ENCODE measurements around the gene SH2D2A. TPM values are rescaled to one million over a fixed set of nuclear protein-coding genes. Genes with fewer than 3 reads are reported as not detected.

The SH2D2A gene
- total RNA-seq, 2 experiments from 2014 or later, result 2.1 to 5.8 TPM

DNA sequence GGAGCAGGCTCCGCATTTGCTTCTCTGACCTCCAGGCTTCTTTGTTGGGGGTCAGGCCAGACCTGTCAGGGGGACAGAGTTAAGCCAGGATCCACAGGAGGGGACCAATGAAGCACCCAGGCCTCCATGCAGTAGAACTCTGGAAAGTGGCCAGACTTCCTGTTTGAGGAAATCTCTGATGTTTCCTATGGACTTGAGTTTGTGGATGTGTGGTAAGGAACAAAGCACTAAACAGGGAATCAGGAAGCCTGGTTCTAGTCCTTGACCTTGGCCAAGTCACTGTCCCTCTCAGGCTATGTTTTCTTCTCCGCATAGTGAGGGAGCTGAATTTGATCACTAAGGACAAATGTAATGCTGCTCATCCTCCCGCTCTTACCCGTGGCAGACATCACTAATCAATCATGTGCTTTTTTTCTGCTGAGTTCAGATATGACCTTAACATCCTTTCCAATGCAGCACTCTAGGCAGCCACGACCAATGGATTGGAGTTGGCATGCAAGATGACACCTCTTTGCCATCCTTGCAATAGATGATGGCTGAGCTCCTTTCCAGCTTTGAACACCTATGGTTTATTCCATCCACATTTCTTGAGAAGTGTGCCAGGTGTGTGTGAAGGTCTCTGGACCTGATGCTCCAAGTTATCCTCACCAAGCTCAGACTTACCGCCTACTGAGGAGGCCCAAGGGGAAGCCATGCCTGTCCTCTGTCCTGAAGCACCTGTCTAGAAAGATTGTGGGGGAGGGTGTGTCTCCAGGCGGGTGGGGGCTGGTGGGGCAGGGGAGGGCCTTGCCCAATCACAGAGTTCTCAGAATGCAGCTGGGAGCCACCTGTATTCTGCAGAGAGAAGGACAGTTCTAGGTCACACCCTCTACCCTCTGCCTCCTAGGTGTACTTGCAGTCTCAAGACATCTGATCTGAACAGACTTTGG, 9.9 kb downstream of the SH2D2A start:
- H3K27ac ChIP-seq (ENCODE audit: low read depth, low read length, poor library complexity, severe bottlenecking), result no peak overlapping the region
- no peaks in the 10 kb centered on the region for H3K9me2 ChIP-seq (ENCODE audit: insufficient read depth, low read length)
- POLR2A ChIA-PET, result no interaction called here
- H3K9me3 ChIP-seq (ENCODE audit: low read length), result no peaks in the 10 kb centered on the region
- no peak overlapping the region for H2AFZ ChIP-seq (ENCODE audit: low read length)
- no peak overlapping the region for H3K4me3 ChIP-seq (ENCODE audit: low read depth, low read length, poor library complexity, severe bottlenecking)
- CTCF ChIA-PET (ENCODE audit: unreplicated experiment), result interaction anchor here (0.6 kb wide), 1 partner anchor 31 kb away, joined by 3 read pairs; no protein-coding TSS in a partner anchor
- no peaks in the 10 kb centered on the region for H4K20me1 ChIP-seq (ENCODE audit: insufficient read depth, low read length)
- peaks cover 5% of the 10 kb centered on the region for H3K36me3 ChIP-seq (ENCODE audit: insufficient read depth, low read length)
- TF ChIP-seq, protein P1, sequence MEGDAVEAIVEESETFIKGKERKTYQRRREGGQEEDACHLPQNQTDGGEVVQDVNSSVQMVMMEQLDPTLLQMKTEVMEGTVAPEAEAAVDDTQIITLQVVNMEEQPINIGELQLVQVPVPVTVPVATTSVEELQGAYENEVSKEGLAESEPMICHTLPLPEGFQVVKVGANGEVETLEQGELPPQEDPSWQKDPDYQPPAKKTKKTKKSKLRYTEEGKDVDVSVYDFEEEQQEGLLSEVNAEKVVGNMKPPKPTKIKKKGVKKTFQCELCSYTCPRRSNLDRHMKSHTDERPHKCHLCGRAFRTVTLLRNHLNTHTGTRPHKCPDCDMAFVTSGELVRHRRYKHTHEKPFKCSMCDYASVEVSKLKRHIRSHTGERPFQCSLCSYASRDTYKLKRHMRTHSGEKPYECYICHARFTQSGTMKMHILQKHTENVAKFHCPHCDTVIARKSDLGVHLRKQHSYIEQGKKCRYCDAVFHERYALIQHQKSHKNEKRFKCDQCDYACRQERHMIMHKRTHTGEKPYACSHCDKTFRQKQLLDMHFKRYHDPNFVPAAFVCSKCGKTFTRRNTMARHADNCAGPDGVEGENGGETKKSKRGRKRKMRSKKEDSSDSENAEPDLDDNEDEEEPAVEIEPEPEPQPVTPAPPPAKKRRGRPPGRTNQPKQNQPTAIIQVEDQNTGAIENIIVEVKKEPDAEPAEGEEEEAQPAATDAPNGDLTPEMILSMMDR (conservative IDR thresholded peaks at IDR 0.05; ENCODE audit: low read length), result no peak
- no peak for TF ChIP-seq EZH2phosphoT487 (IDR thresholded peaks at IDR 0.05; ENCODE audit: borderline replicate concordance, low read depth, low read length)
- H3K4me2 ChIP-seq (ENCODE audit: low read length), result no peak overlapping the region
- no TSS peak for BruUV-seq (replicated peaks)
- intact Hi-C loops (cut with micrococcal nuclease; ENCODE audit: unreplicated experiment), result no loop called here
- H3K79me2 ChIP-seq (ENCODE audit: insufficient read depth, low read depth, low read length), result no peaks in the 10 kb centered on the region
- peaks cover 6% of the 10 kb centered on the region for H3K4me1 ChIP-seq (ENCODE audit: insufficient read depth, low read length, poor library complexity, severe bottlenecking)
- no peak for DNase-seq (ENCODE audit: low spot score)

DNA sequence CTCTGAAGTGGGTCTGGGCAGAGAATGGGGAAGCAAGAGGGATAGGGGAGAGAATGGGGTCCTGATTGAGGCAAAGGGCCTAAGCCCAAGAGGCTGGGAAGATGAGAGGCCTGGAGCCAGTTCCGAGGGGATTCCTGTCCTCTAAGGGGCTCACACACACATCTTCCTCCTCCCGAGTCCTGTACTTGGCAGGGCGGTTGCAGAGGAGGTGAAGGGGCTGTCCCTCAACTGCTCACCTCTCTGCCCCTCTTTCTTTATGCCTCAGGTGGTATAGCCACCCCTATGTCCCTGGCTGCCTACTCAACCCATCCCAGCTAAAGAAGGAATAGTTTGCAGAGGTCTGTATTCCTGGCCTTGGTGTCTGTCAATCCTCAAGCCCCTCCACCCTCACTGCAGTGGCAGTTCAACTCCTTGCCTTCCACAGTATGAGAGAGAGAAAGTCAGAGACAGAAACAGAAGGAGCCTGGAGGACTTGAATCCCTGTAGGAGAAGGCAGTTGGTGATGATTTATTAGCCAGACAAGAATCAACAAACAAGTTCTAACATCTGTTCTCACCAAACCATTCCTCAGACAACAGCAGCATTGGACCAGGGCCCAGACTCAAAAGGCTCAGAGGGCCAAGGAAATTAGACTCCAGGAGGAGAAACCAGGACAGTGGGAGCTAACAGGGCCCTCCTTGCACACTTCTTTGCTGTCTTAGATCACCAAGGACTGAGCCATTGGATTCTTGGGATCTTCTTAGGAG, 10.7 kb downstream of the SH2D2A start:
- peaks cover 13% of the 10 kb centered on the region for H3K36me3 ChIP-seq (ENCODE audit: insufficient read depth, low read length)
- ChIA-PET CTCF (ENCODE audit: unreplicated experiment) (no interaction called here), POLR2A (no interaction called here)
- intact Hi-C loops (cut with micrococcal nuclease; ENCODE audit: unreplicated experiment), result no loop called here
- TF ChIP-seq, protein P1 (conservative IDR thresholded peaks at IDR 0.05; ENCODE audit: low read length), result no peak
- TF ChIP-seq EZH2phosphoT487 (IDR thresholded peaks at IDR 0.05; ENCODE audit: borderline replicate concordance, low read depth, low read length), result no peak
- H3K4me1 ChIP-seq (ENCODE audit: insufficient read depth, low read length, poor library complexity, severe bottlenecking), result peaks cover 6% of the 10 kb centered on the region
- BruUV-seq (replicated peaks), result no TSS peak
- DNase-seq (ENCODE audit: low spot score), result no peak
- H4K20me1 ChIP-seq (ENCODE audit: insufficient read depth, low read length), result no peaks in the 10 kb centered on the region
- no peak overlapping the region for H3K4me2 ChIP-seq (ENCODE audit: low read length)
- no peak overlapping the region for H3K4me3 ChIP-seq (ENCODE audit: low read depth, low read length, poor library complexity, severe bottlenecking)
- H3K79me2 ChIP-seq (ENCODE audit: insufficient read depth, low read depth, low read length), result no peaks in the 10 kb centered on the region
- H2AFZ ChIP-seq (ENCODE audit: low read length), result no peak overlapping the region
- H3K9me2 ChIP-seq (ENCODE audit: insufficient read depth, low read length), result no peaks in the 10 kb centered on the region
- H3K27ac ChIP-seq (ENCODE audit: low read depth, low read length, poor library complexity, severe bottlenecking), result no peak overlapping the region
- no peaks in the 10 kb centered on the region for H3K9me3 ChIP-seq (ENCODE audit: low read length)
